Measurements from ENCODE around the gene FBH1. TPM values are rescaled to one million over a fixed set of nuclear protein-coding genes. Genes with fewer than 3 reads are reported as not detected.

FBH1 gene
- total RNA-seq, 1 donor from 2014 or later = 54.5 TPM

GRCh38 chr10:5968681-5969453, 78.8 kb downstream of the FBH1 start:
- FAIRE-seq (no peak), DNase-seq (ENCODE audit: low read depth) (no peak)
- Histone ChIP-seq H3K27me3 (ENCODE audit: control insufficient read depth, insufficient read depth, low read length) (no peaks in the 10 kb centered on the region), H3K4me3 (ENCODE audit: low read depth, low read length) (no peak overlapping the region), H3K36me3 (ENCODE audit: control insufficient read depth, insufficient read depth, low read length) (no peaks in the 10 kb centered on the region)
- TF ChIP-seq CTCF (IDR thresholded peaks at IDR 0.05; ENCODE audit: insufficient read depth, low read length, severe bottlenecking) = no peak

GRCh38 chr10:5970066-5970465, 80.0 kb downstream of the FBH1 start:
- Histone ChIP-seq H3K27me3 (ENCODE audit: control insufficient read depth, insufficient read depth, low read length) (no peaks in the 10 kb centered on the region), H3K36me3 (ENCODE audit: control insufficient read depth, insufficient read depth, low read length) (no peaks in the 10 kb centered on the region), H3K4me3 (ENCODE audit: low read depth, low read length) (no peak overlapping the region)
- no peak for TF ChIP-seq CTCF (IDR thresholded peaks at IDR 0.05; ENCODE audit: insufficient read depth, low read length, severe bottlenecking)
- DNase-seq (ENCODE audit: low read depth) (no peak), FAIRE-seq (no peak)

GRCh38 chr10:5970527-5970926, 80.5 kb downstream of the FBH1 start:
- Histone ChIP-seq H3K27me3 (ENCODE audit: control insufficient read depth, insufficient read depth, low read length) (no peaks in the 10 kb centered on the region), H3K4me3 (ENCODE audit: low read depth, low read length) (no peak overlapping the region), H3K36me3 (ENCODE audit: control insufficient read depth, insufficient read depth, low read length) (no peaks in the 10 kb centered on the region)
- no peak for TF ChIP-seq CTCF (IDR thresholded peaks at IDR 0.05; ENCODE audit: insufficient read depth, low read length, severe bottlenecking)
- DNase-seq (ENCODE audit: low read depth) (no peak), FAIRE-seq (no peak)

- Histone ChIP-seq H3K27me3 (ENCODE audit: control insufficient read depth, insufficient read depth, low read length) (no peaks in the 10 kb centered on the region), H3K36me3 (ENCODE audit: control insufficient read depth, insufficient read depth, low read length) (no peaks in the 10 kb centered on the region), H3K4me3 (ENCODE audit: low read depth, low read length) (no peak overlapping the region)
- peak; percentile 86 for DNase-seq (ENCODE audit: low read depth)
- FAIRE-seq = no peak
- TF ChIP-seq CTCF (IDR thresholded peaks at IDR 0.05; ENCODE audit: insufficient read depth, low read length, severe bottlenecking) = no peak
Measured at GRCh38 chr10:5971315-5971832, 81.3 kb downstream of the FBH1 start.

GRCh38 chr10:5971886-5972285, 81.8 kb downstream of the FBH1 start:
- no peak for DNase-seq (ENCODE audit: low read depth)
- Histone ChIP-seq H3K4me3 (ENCODE audit: low read depth, low read length) (no peak overlapping the region), H3K27me3 (ENCODE audit: control insufficient read depth, insufficient read depth, low read length) (no peaks in the 10 kb centered on the region), H3K36me3 (ENCODE audit: control insufficient read depth, insufficient read depth, low read length) (no peaks in the 10 kb centered on the region)
- TF ChIP-seq CTCF (IDR thresholded peaks at IDR 0.05; ENCODE audit: insufficient read depth, low read length, severe bottlenecking) = no peak
- no peak for FAIRE-seq
